Measurements from ENCODE around the gene CCL19. TPM values are rescaled to one million over a fixed set of nuclear protein-coding genes. Genes with fewer than 3 reads are reported as not detected.

Gene CCL19
- total and polyA plus RNA-seq, 2 experiments from 2014 or later: not detected

- peaks cover 10% of the 10 kb centered on the region for H3K4me1 ChIP-seq (ENCODE audit: insufficient read depth)
- H3F3A ChIP-seq (replicated peaks; ENCODE audit: low read depth): no peaks in the 10 kb centered on the region
- no peaks in the 10 kb centered on the region for H4K20me1 ChIP-seq (replicated peaks; ENCODE audit: insufficient read depth)
- no peak for DNase-seq (ENCODE audit: low spot score)
- no peaks in the 10 kb centered on the region for H3K79me2 ChIP-seq (replicated peaks; ENCODE audit: insufficient read depth)
- no peak for ATAC-seq
- H2AFZ ChIP-seq: no peak overlapping the region
- no peaks in the 10 kb centered on the region for H3K36me3 ChIP-seq (ENCODE audit: insufficient read depth)
- Mint-ChIP-seq H3K4me1 (peaks cover 14% of the 10 kb centered on the region), H3K9me3 (no peaks in the 10 kb centered on the region), H3K27me3 (ENCODE audit: insufficient read depth, low read depth, poor library complexity) (peaks cover 6% of the 10 kb centered on the region), H3K27ac (no peak overlapping the region), H3K36me3 (ENCODE audit: low read depth) (no peaks in the 10 kb centered on the region), H3K4me3 (no peak overlapping the region)
- H3K27me3 ChIP-seq (ENCODE audit: insufficient read depth): no peaks in the 10 kb centered on the region
- TF ChIP-seq EZH2phosphoT487 (IDR thresholded peaks at IDR 0.05; ENCODE audit: unreplicated experiment): no peak
- TF ChIP-seq ETS1 (IDR thresholded peaks at IDR 0.05): no peak
- TF ChIP-seq POLR2AphosphoS5 (IDR thresholded peaks at IDR 0.05; ENCODE audit: low read depth): no peak
- TF ChIP-seq CTCF (conservative IDR thresholded peaks at IDR 0.05; ENCODE audit: low read depth in 2 of 2): no peak
- no peak for TF ChIP-seq CREB1 (CRISPR knock-in tag; IDR thresholded peaks at IDR 0.05; ENCODE audit: low read depth)
- no peak overlapping the region for H3K27ac ChIP-seq (ENCODE audit: low read depth)
- H3K4me3 ChIP-seq: no peak overlapping the region
- no peaks in the 10 kb centered on the region for H3K9me2 ChIP-seq (ENCODE audit: insufficient read depth)
- H3K4me2 ChIP-seq: no peak overlapping the region
Measured at GRCh38 chr9:34686231-34686630, 4.8 kb downstream of the CCL19 start.

- no peak overlapping the region for H3K4me2 ChIP-seq
- H3K4me3 Mint-ChIP-seq: no peak overlapping the region
- H3K27ac Mint-ChIP-seq: no peak overlapping the region
- no peaks in the 10 kb centered on the region for H3K27me3 ChIP-seq (ENCODE audit: insufficient read depth)
- no peaks in the 10 kb centered on the region for H3K36me3 Mint-ChIP-seq (ENCODE audit: low read depth)
- H4K20me1 ChIP-seq (replicated peaks; ENCODE audit: insufficient read depth): no peaks in the 10 kb centered on the region
- H3K9me3 Mint-ChIP-seq: no peaks in the 10 kb centered on the region
- H3K27me3 Mint-ChIP-seq (ENCODE audit: insufficient read depth, low read depth, poor library complexity): peaks cover 6% of the 10 kb centered on the region
- no peaks in the 10 kb centered on the region for H3K9me2 ChIP-seq (ENCODE audit: insufficient read depth)
- H3K36me3 ChIP-seq (ENCODE audit: insufficient read depth): no peaks in the 10 kb centered on the region
- peaks cover 10% of the 10 kb centered on the region for H3K4me1 ChIP-seq (ENCODE audit: insufficient read depth)
- no peaks in the 10 kb centered on the region for H3K79me2 ChIP-seq (replicated peaks; ENCODE audit: insufficient read depth)
- DNase-seq (ENCODE audit: low spot score) (no peak), ATAC-seq (no peak)
- no peaks in the 10 kb centered on the region for H3F3A ChIP-seq (replicated peaks; ENCODE audit: low read depth)
- H3K4me1 Mint-ChIP-seq: peaks cover 14% of the 10 kb centered on the region
- H3K4me3 ChIP-seq: no peak overlapping the region
- H2AFZ ChIP-seq: no peak overlapping the region
- no peak overlapping the region for H3K27ac ChIP-seq (ENCODE audit: low read depth)
- TF ChIP-seq CTCF (conservative IDR thresholded peaks at IDR 0.05; ENCODE audit: low read depth in 2 of 2) (no peak), STAT1 (IDR thresholded peaks at IDR 0.05; ENCODE audit: unreplicated experiment) (no peak), NANOG (IDR thresholded peaks at IDR 0.05; ENCODE audit: borderline replicate concordance) (no peak), CREB1 (CRISPR knock-in tag; IDR thresholded peaks at IDR 0.05; ENCODE audit: low read depth) (no peak), ZNF114 (CRISPR knock-in tag; IDR thresholded peaks at IDR 0.05) (no peak), ZNF331 (CRISPR knock-in tag; IDR thresholded peaks at IDR 0.05; ENCODE audit: low read depth) (no peak), JUNB (IDR thresholded peaks at IDR 0.05; ENCODE audit: unreplicated experiment) (no peak), EZH2phosphoT487 (IDR thresholded peaks at IDR 0.05; ENCODE audit: unreplicated experiment) (no peak), REST (IDR thresholded peaks at IDR 0.05; ENCODE audit: unreplicated experiment) (no peak), EZH2 (IDR thresholded peaks at IDR 0.05; ENCODE audit: low read depth, unreplicated experiment) (no peak), POLR2AphosphoS5 (IDR thresholded peaks at IDR 0.05; ENCODE audit: low read depth) (no peak), ETS1 (IDR thresholded peaks at IDR 0.05) (no peak)
Measured at GRCh38 chr9:34685591-34685990, 5.5 kb downstream of the CCL19 start.

Data from GM23338 (cell line).